ENCODE data around the gene GDPGP1. TPM values are rescaled to one million over a fixed set of nuclear protein-coding genes. Genes with fewer than 3 reads are reported as not detected.
"Not testable (repeated sequence)": the region's sequence is repeated elsewhere in the genome, so short reads cannot be mapped to it uniquely, and the experiment has no call there.

GDPGP1 gene
- total RNA-seq (10 to 100 TPM in 4 of 5 experiments, 1 to 10 TPM in 1; 7.3 to 16.3 (median 14.9) TPM), polyA plus RNA-seq (1 to 10 TPM in 1 of 2 donors, under 1 TPM in 1; 0.61 to 1.2 TPM), total RNA-seq (4.4 reads per million, percentile 22 among the genes with 10 or more reads in this experiment)

GRCh38 chr15:90234096-90234988, at the start of gene GDPGP1:
Gene GDPGP1, plus strand, starts transcription at chr15:90234209. Its CDS starts 6,700 bp downstream, at chr15:90240909.
- H3K36me3 Mint-ChIP-seq = peaks cover 0 to 35% (median 11%) of the 10 kb centered on the region in 5 donors
- H3K4me1 ChIP-seq (ENCODE audit: control insufficient read depth in 2 of 2, insufficient read depth in 2 of 2, low read length in 2 of 2) = peaks cover 39 to 43% of the 10 kb centered on the region in 2 donors
- intact Hi-C loops (cut with micrococcal nuclease) = loop anchor here (1.0 to 5.0 kb wide), 12 partner anchors 15 to 902 kb away; partner anchors contain the start of genes AP3S2 (in 2 of the 2), IDH2 (in 2 of the 2), IQGAP1 (in 2 of the 2) and NGRN (in 2 of the 2)
- peak within 1 kb of the TSS; percentile 96 to 100 (median 98) for H3K27ac Mint-ChIP-seq
- ATAC-seq (no peak), DNase-seq (peak in 3 of 9 donors; percentile 91 to 95 (median 93))
- H3K4me3 ChIP-seq (ENCODE audit: low read length) = peak within 1 kb of the TSS; percentile 92
- H3K27me3 Mint-ChIP-seq = no peaks in the 10 kb centered on the region
- no peaks in the 10 kb centered on the region for H3K9me3 Mint-ChIP-seq
- H3K36me3 ChIP-seq (ENCODE audit: control insufficient read depth in 2 of 3, insufficient read depth in 3 of 3, low read length in 3 of 3) = peaks cover 0 to 41% (median 21%) of the 10 kb centered on the region in 3 experiments
- no peaks in the 10 kb centered on the region for H3K9me3 ChIP-seq (ENCODE audit: control insufficient read depth in 2 of 3, low read length in 3 of 3)
- H3K27me3 ChIP-seq (ENCODE audit: control insufficient read depth in 2 of 2, insufficient read depth in 2 of 2, low read length in 2 of 2) = no peaks in the 10 kb centered on the region
- POLR2A ChIA-PET = interaction anchor here (0.6 to 7.8 kb wide), 19 partner anchors 9 to 788 kb away, joined by 3 to 95 read pairs (median 4); partner anchors contain the start of genes IDH2, NGRN, SEMA4B and TTLL13
- H3K27ac ChIP-seq (ENCODE audit: low read depth, low read length) = peak within 1 kb of the TSS; percentile 99
- H3K4me3 Mint-ChIP-seq = peak within 1 kb of the TSS; percentile 87 to 95 (median 92)
- CTCF ChIA-PET = interaction anchor here (0.7 kb wide), 1 partner anchor 167 kb away, joined by 3 read pairs; no protein-coding TSS in a partner anchor
- H3K4me1 Mint-ChIP-seq = peaks cover 37 to 61% (median 53%) of the 10 kb centered on the region in 7 donors

DNA sequence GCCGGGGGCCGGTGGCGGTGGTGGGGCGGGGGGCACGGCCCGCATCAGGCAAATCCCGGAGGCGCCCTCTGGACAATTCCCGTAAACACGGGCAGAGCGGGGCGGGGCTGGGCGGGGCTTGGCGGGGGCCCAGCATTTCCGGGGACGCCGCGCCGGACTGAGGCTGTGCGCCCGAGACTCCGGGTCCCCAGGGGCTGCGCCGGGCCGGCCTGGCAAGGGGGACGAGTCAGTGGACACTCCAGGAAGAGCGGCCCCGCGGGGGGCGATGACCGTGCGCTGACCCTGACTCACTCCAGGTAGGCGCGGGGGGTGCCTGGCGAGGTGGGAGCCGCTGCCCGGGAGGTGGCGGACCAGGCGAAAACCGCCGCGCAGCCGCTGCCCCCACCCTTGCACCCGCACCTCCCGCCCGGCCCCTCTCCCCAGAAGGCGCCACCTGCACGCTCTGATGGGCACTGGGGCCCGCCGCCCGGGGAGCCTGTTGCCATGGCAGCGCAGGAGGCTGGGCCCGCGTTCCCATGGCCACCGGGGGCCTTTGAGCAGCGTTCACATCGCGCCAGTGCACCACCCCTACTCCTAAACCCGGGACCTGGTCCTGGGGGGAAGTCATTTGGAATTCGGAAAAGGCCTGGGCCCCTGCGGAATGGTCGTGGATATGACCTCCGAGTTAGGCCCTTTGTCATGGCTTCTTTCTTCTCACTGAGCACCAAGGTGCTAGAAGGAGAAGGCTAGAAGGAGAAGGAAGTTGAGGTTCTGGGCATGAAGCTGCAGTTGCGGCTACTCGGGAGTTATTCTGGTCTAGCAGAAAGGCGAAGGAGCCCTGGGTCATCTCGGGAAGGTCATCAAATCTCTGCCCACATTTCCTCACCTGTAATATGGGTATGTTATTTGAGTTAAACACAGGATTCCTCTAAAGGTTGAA, 49.0 kb upstream of the GDPGP1 start:
- H3K27me3 ChIP-seq (ENCODE audit: control insufficient read depth in 2 of 2, insufficient read depth in 2 of 2, low read length in 2 of 2) = no peaks in the 10 kb centered on the region
- Mint-ChIP-seq H3K4me3 (peak overlapping the region; percentile 74 to 94 (median 83)), H3K27ac (peak overlapping the region in 8 of 9 donors; percentile 5 to 89 (median 50)), H3K4me1 (peaks cover 6 to 30% (median 14%) of the 10 kb centered on the region in 7 donors), H3K9me3 (no peaks in the 10 kb centered on the region), H3K36me3 (peaks cover 0 to 3% (median 0%) of the 10 kb centered on the region in 5 donors), H3K27me3 (peaks cover 0 to 8% (median 0%) of the 10 kb centered on the region in 5 donors)
- no peaks in the 10 kb centered on the region for H3K36me3 ChIP-seq (ENCODE audit: control insufficient read depth in 2 of 3, insufficient read depth in 3 of 3, low read length in 3 of 3)
- DNase-seq (peak; percentile 42 to 63 (median 60)), ATAC-seq (peak; percentile 85)
- H3K27ac ChIP-seq (ENCODE audit: low read depth, low read length) = peak overlapping the region; percentile 48
- peaks cover 6% of the 10 kb centered on the region in 2 donors for H3K4me1 ChIP-seq (ENCODE audit: control insufficient read depth in 2 of 2, insufficient read depth in 2 of 2, low read length in 2 of 2)
- intact Hi-C loops (cut with micrococcal nuclease) = loop anchor here (1.0 kb wide), 2 partner anchors 16 to 46 kb away; partner anchors contain the start of gene SEMA4B (in 2 of the 2)
- POLR2A ChIA-PET = interaction anchor here (2.0 kb wide), 1 partner anchor 17 kb away, joined by 16 read pairs; the partner anchor contains the start of gene SEMA4B
- H3K9me3 ChIP-seq (ENCODE audit: control insufficient read depth in 2 of 3, low read length in 3 of 3) = no peaks in the 10 kb centered on the region
- CTCF ChIA-PET = interaction anchor here (0.6 kb wide), 1 partner anchor 38 kb away, joined by 4 read pairs; no protein-coding TSS in a partner anchor
- H3K4me3 ChIP-seq (ENCODE audit: low read length) = peak overlapping the region; percentile 56

GRCh38 chr15:90187257-90187868, 46.6 kb upstream of the GDPGP1 start:
- no peak for ATAC-seq
- intact Hi-C loops (cut with micrococcal nuclease) = no loop called here
- peaks cover 0 to 4% (median 0%) of the 10 kb centered on the region in 5 donors for H3K36me3 Mint-ChIP-seq
- Histone ChIP-seq H3K4me1 (ENCODE audit: control insufficient read depth in 2 of 2, insufficient read depth in 2 of 2, low read length in 2 of 2) (peaks cover 12 to 13% of the 10 kb centered on the region in 2 donors), H3K4me3 (ENCODE audit: low read length) (no peak overlapping the region), H3K36me3 (ENCODE audit: control insufficient read depth in 2 of 3, insufficient read depth in 3 of 3, low read length in 3 of 3) (no peaks in the 10 kb centered on the region), H3K9me3 (ENCODE audit: control insufficient read depth in 2 of 3, low read length in 3 of 3) (no peaks in the 10 kb centered on the region), H3K27me3 (ENCODE audit: control insufficient read depth in 2 of 2, insufficient read depth in 2 of 2, low read length in 2 of 2) (no peaks in the 10 kb centered on the region), H3K27ac (ENCODE audit: low read depth, low read length) (no peak overlapping the region)
- H3K27ac Mint-ChIP-seq = peak overlapping the region in 1 of 9 donors; percentile 21
- peak overlapping the region in 1 of 10 donors; percentile 16 for H3K4me3 Mint-ChIP-seq
- peaks cover 21 to 50% (median 25%) of the 10 kb centered on the region in 7 donors for H3K4me1 Mint-ChIP-seq
- ChIA-PET CTCF (interaction anchor here (0.6 to 0.9 kb wide), 3 partner anchors 8 to 191 kb away, joined by 3 to 4 read pairs (median 4); no protein-coding TSS in a partner anchor), POLR2A (interaction anchor here (2.0 kb wide), 1 partner anchor 14 kb away, joined by 16 read pairs; the partner anchor contains the start of gene SEMA4B)
- no peak for DNase-seq
- peaks cover 0 to 5% (median 0%) of the 10 kb centered on the region in 5 donors for H3K27me3 Mint-ChIP-seq
- H3K9me3 Mint-ChIP-seq = no peaks in the 10 kb centered on the region

GRCh38 chr15:90188065-90188464, 45.9 kb upstream of the GDPGP1 start:
- ChIA-PET CTCF (interaction anchor here (0.7 kb wide), 1 partner anchor 190 kb away, joined by 3 read pairs; no protein-coding TSS in a partner anchor), POLR2A (interaction anchor here (0.7 kb wide), 1 partner anchor 79 kb away, joined by 3 read pairs; no protein-coding TSS in a partner anchor)
- H3K27ac Mint-ChIP-seq; intact Hi-C loops (cut with micrococcal nuclease); H3K4me3 ChIP-seq (ENCODE audit: low read length); H3K36me3 Mint-ChIP-seq; ATAC-seq; DNase-seq; H3K4me3 Mint-ChIP-seq; H3K27me3 Mint-ChIP-seq; H3K36me3 ChIP-seq (ENCODE audit: control insufficient read depth in 2 of 3, insufficient read depth in 3 of 3, low read length in 3 of 3); H3K9me3 ChIP-seq (ENCODE audit: control insufficient read depth in 2 of 3, low read length in 3 of 3); H3K27me3 ChIP-seq (ENCODE audit: control insufficient read depth in 2 of 2, insufficient read depth in 2 of 2, low read length in 2 of 2); H3K27ac ChIP-seq (ENCODE audit: low read depth, low read length); H3K9me3 Mint-ChIP-seq: not testable (repeated sequence)
- peaks cover 13 to 18% of the 10 kb centered on the region in 2 donors for H3K4me1 ChIP-seq (ENCODE audit: control insufficient read depth in 2 of 2, insufficient read depth in 2 of 2, low read length in 2 of 2)
- H3K4me1 Mint-ChIP-seq = peaks cover 28 to 57% (median 32%) of the 10 kb centered on the region in 7 donors

GRCh38 chr15:90188914-90189748, 44.9 kb upstream of the GDPGP1 start:
- H3K9me3 ChIP-seq (ENCODE audit: control insufficient read depth in 2 of 3, low read length in 3 of 3) = no peaks in the 10 kb centered on the region
- no peaks in the 10 kb centered on the region for H3K36me3 ChIP-seq (ENCODE audit: control insufficient read depth in 2 of 3, insufficient read depth in 3 of 3, low read length in 3 of 3)
- ATAC-seq = no peak
- Mint-ChIP-seq H3K27ac (peak overlapping the region in 3 of 9 donors; percentile 28 to 72 (median 67)), H3K9me3 (no peaks in the 10 kb centered on the region), H3K27me3 (peaks cover 0 to 5% (median 0%) of the 10 kb centered on the region in 5 donors), H3K4me3 (peak overlapping the region in 1 of 10 donors; percentile 4), H3K4me1 (peaks cover 32 to 58% (median 35%) of the 10 kb centered on the region in 7 donors), H3K36me3 (peaks cover 0 to 8% (median 0%) of the 10 kb centered on the region in 5 donors)
- ChIA-PET CTCF (interaction anchor here (0.8 kb wide), 1 partner anchor 12 kb away, joined by 3 read pairs; the partner anchor contains the start of gene SEMA4B), POLR2A (interaction anchor here (0.7 to 1.1 kb wide), 2 partner anchors 30 to 78 kb away, joined by 3 read pairs; no protein-coding TSS in a partner anchor)
- peaks cover 13 to 27% of the 10 kb centered on the region in 2 donors for H3K4me1 ChIP-seq (ENCODE audit: control insufficient read depth in 2 of 2, insufficient read depth in 2 of 2, low read length in 2 of 2)
- no peak overlapping the region for H3K4me3 ChIP-seq (ENCODE audit: low read length)
- no peaks in the 10 kb centered on the region for H3K27me3 ChIP-seq (ENCODE audit: control insufficient read depth in 2 of 2, insufficient read depth in 2 of 2, low read length in 2 of 2)
- intact Hi-C loops (cut with micrococcal nuclease) = no loop called here
- DNase-seq = no peak
- no peak overlapping the region for H3K27ac ChIP-seq (ENCODE audit: low read depth, low read length)
